HCT116 (cell line): ENCODE measurements around the gene C11orf98. TPM values are rescaled to one million over a fixed set of nuclear protein-coding genes. Genes with fewer than 3 reads are reported as not detected.

Experiments used
- ATAC-seq: fragments of 200-7000 bp; cut with Tn5 transposase; 2 replicates; pipeline ENCODE4 v1.9.1; 2020; ENCODE audit warnings: mild to moderate bottlenecking, moderate library complexity
- BruUV-seq: library from RNA; stranded (reverse); fragments of 400-500 nt; replicated peaks from 2 replicates; lab custom pipeline; 2021; lab: Mats Ljungman, UMichigan
- CTCF ChIA-PET: fragments of 300-600 bp; sonication (Branson Sonifier 250); formaldehyde crosslinking; loops from one replicate; lab custom pipeline; 2021; ENCODE audit warnings: antibody characterized with exemption; lab: Charles Lee
- POLR2A ChIA-PET: fragments of 300-600, 350-600 bp; sonication (Branson Sonifier 250); formaldehyde crosslinking; loops from one replicate; lab custom pipeline; 2021; ENCODE audit warnings: antibody characterized with exemption; lab: Charles Lee
- RAD21 ChIA-PET, 2 experiments: fragments of 300-600 bp; sonication (Branson Sonifier 250); formaldehyde crosslinking; loops; one replicate each; lab custom pipeline; 2023; ENCODE audit warnings: low total read pairs in 2 of 2; ENCODE audit not compliant: uncharacterized antibody in 2 of 2, unreplicated experiment in 2 of 2, low non-redundant PET in 1 of 2; lab: Charles Lee
- DNase-seq: peaks from one replicate; pipeline ENCODE4 v3.0.0-alpha.2; 2010; ENCODE audit warnings: low read depth, low spot score
- H2AFZ ChIP-seq: fragments of 200-600 bp; shearing (Covaris generic), sonication (generic); 2 replicates; pipeline ENCODE4 v1.6.1; 2017; ENCODE audit warnings: low read depth, mixed run types, mixed read lengths, antibody characterized with exemption, low read length; ENCODE audit not compliant: poor library complexity, severe bottlenecking
- H3K27ac ChIP-seq: 2 replicates; pipeline ENCODE4 v1.5.1; 2012; ENCODE audit warnings: low read depth, low read length
- H3K27me3 ChIP-seq: fragments of 200-600 bp; sonication (generic); 2 replicates; pipeline ENCODE4 v1.6.1; 2016; ENCODE audit warnings: mixed run types, low read length, mixed read lengths; ENCODE audit not compliant: insufficient read depth
- H3K36me3 ChIP-seq, 2 experiments: fragments of 200-500 bp in 1 of 2; fragments of 200-600 bp in 1 of 2; sonication (Bioruptor generic) in 1 of 2; sonication (generic) in 1 of 2; 2 replicates each; pipeline versions ENCODE4 v1.5.1 to v1.6.1; 2014 to 2016; ENCODE audit warnings: low read length in 2 of 2, inconsistent platforms in 1 of 2, mixed read lengths in 1 of 2, mixed run types in 1 of 2; ENCODE audit not compliant: insufficient read depth in 2 of 2, control insufficient read depth in 1 of 2
- H3K4me1 ChIP-seq, 2 experiments: fragments of 200-600 bp in 1 of 2; sonication (generic) in 1 of 2; 2 replicates each; pipeline versions ENCODE4 v1.5.1 to v1.6.1; 2012 to 2017; ENCODE audit warnings: low read length in 2 of 2, inconsistent platforms in 1 of 2, mild to moderate bottlenecking in 1 of 2, mixed read lengths in 1 of 2, mixed run types in 1 of 2, moderate library complexity in 1 of 2; ENCODE audit not compliant: insufficient read depth in 2 of 2, control insufficient read depth in 1 of 2
- H3K4me2 ChIP-seq: fragments of 200-600 bp; sonication (generic); 2 replicates; pipeline ENCODE4 v1.6.1; 2017; ENCODE audit warnings: mixed run types, low read length, mixed read lengths
- H3K4me3 ChIP-seq, 2 experiments: fragments of 200-600 bp in 1 of 2; sonication (generic) in 1 of 2; replicated peaks in 1 of 2; 2 replicates each; pipeline ENCODE4 v1.5.1; 2011 to 2016; ENCODE audit warnings: low read length in 2 of 2, control low read depth in 1 of 2, low read depth in 1 of 2, mild to moderate bottlenecking in 1 of 2, mixed read lengths in 1 of 2, mixed run types in 1 of 2
- H3K79me2 ChIP-seq: fragments of 200-600 bp; sonication (generic); 2 replicates; pipeline ENCODE4 v1.6.1; 2017; ENCODE audit warnings: mild to moderate bottlenecking, mixed run types, low read length, moderate library complexity, mixed read lengths; ENCODE audit not compliant: insufficient read depth
- H3K9ac ChIP-seq: fragments of 200-600 bp; sonication (generic); 2 replicates; pipeline ENCODE4 v1.6.1; 2016; ENCODE audit warnings: low read length, mixed read lengths
- H3K9me2 ChIP-seq: fragments of 200-600 bp; sonication (generic), shearing (Covaris generic); 2 replicates; pipeline ENCODE4 v1.6.1; 2017; ENCODE audit warnings: mixed run types, mild to moderate bottlenecking, moderate library complexity; ENCODE audit not compliant: insufficient read depth
- H3K9me3 ChIP-seq, 2 experiments: fragments of 200-500 bp in 1 of 2; fragments of 200-600 bp in 1 of 2; sonication (Bioruptor generic) in 1 of 2; sonication (generic) in 1 of 2; 2 replicates each; pipeline ENCODE4 v1.6.1; 2014 to 2017; ENCODE audit warnings: low read length in 2 of 2, mixed read lengths in 2 of 2, inconsistent platforms in 1 of 2, low read depth in 1 of 2, mild to moderate bottlenecking in 1 of 2, mixed run types in 1 of 2, moderate library complexity in 1 of 2; ENCODE audit not compliant: control insufficient read depth in 1 of 2, insufficient read depth in 1 of 2
- H4K20me1 ChIP-seq: fragments of 200-600 bp; sonication (generic), shearing (Covaris generic); 2 replicates; pipeline ENCODE4 v1.6.1; 2017; ENCODE audit warnings: mixed run types, mild to moderate bottlenecking, moderate library complexity; ENCODE audit not compliant: insufficient read depth
- CBX3 ChIP-seq: IDR thresholded peaks from 2 replicates; pipeline ENCODE4 v1.6.1; 2012; ENCODE audit warnings: low read depth
- EGR1 ChIP-seq: IDR thresholded peaks from 2 replicates; pipeline ENCODE4 v1.6.1; 2012; ENCODE audit warnings: low read depth
- EZH2 ChIP-seq: fragments of 200-600 bp; sonication (generic); IDR thresholded peaks from 2 replicates; pipeline ENCODE4 v1.6.1; 2017; ENCODE audit warnings: antibody characterized with exemption, mixed run types
- EZH2phosphoT487 ChIP-seq: fragments of 200-600 bp; IDR thresholded peaks from 2 replicates; pipeline ENCODE4 v1.6.1; 2018; ENCODE audit warnings: antibody characterized with exemption, borderline replicate concordance
- FOSL1 ChIP-seq: IDR thresholded peaks from 2 replicates; pipeline ENCODE4 v1.6.1; 2012; ENCODE audit warnings: low read depth
- JUND ChIP-seq: IDR thresholded peaks from 2 replicates; pipeline ENCODE4 v1.6.1; 2012
- MAX ChIP-seq: IDR thresholded peaks from 2 replicates; pipeline ENCODE4 v1.6.1; 2012
- POLR2A ChIP-seq: IDR thresholded peaks from 2 replicates; pipeline ENCODE4 v1.7.0; 2011; ENCODE audit warnings: borderline replicate concordance; ENCODE audit not compliant: insufficient read depth, insufficient read length; ENCODE audit errors: extremely low read depth
- RAD21 ChIP-seq: IDR thresholded peaks from 2 replicates; pipeline ENCODE4 v1.6.1; 2012; ENCODE audit warnings: low read depth, mild to moderate bottlenecking
- SIN3A ChIP-seq: IDR thresholded peaks from 2 replicates; pipeline ENCODE4 v1.6.1; 2012; ENCODE audit warnings: low read depth
- SP1 ChIP-seq: IDR thresholded peaks from 2 replicates; pipeline ENCODE4 v1.6.1; 2012; ENCODE audit warnings: low read depth
- SRF ChIP-seq: IDR thresholded peaks from 2 replicates; pipeline ENCODE4 v1.6.1; 2012; ENCODE audit warnings: low read depth
- YY1 ChIP-seq: IDR thresholded peaks from 2 replicates; pipeline ENCODE4 v1.6.1; 2011; ENCODE audit warnings: low read length, low read depth, moderate library complexity, mild to moderate bottlenecking; ENCODE audit not compliant: insufficient replicate concordance; ENCODE audit errors: extremely low read depth
- ZFX ChIP-seq: fragments of 450-650 bp; IDR thresholded peaks from 2 replicates; pipeline ENCODE4 v1.6.1; 2017
- ZNF274 ChIP-seq: fragments of 200-500 bp; sonication (Bioruptor generic); IDR thresholded peaks from 2 replicates; pipeline ENCODE4 v1.6.1; 2014; ENCODE audit warnings: mild to moderate bottlenecking, low read depth, low read length, inconsistent platforms
- intact Hi-C: fragments of 100-400 bp; cut with micrococcal nuclease; formaldehyde crosslinking; loops from 2 replicates; pipeline ENCODE4 v1.10.0; 2022
- total RNA-seq: library from RNA; stranded (reverse); gene quantifications from one replicate; pipeline ENCODE4 v1.2.1, GENCODE V29; 2021; ENCODE audit not compliant: unreplicated experiment

Gene C11orf98
- total RNA-seq, 1 experiment from 2014 or later, result 121 TPM

DNA sequence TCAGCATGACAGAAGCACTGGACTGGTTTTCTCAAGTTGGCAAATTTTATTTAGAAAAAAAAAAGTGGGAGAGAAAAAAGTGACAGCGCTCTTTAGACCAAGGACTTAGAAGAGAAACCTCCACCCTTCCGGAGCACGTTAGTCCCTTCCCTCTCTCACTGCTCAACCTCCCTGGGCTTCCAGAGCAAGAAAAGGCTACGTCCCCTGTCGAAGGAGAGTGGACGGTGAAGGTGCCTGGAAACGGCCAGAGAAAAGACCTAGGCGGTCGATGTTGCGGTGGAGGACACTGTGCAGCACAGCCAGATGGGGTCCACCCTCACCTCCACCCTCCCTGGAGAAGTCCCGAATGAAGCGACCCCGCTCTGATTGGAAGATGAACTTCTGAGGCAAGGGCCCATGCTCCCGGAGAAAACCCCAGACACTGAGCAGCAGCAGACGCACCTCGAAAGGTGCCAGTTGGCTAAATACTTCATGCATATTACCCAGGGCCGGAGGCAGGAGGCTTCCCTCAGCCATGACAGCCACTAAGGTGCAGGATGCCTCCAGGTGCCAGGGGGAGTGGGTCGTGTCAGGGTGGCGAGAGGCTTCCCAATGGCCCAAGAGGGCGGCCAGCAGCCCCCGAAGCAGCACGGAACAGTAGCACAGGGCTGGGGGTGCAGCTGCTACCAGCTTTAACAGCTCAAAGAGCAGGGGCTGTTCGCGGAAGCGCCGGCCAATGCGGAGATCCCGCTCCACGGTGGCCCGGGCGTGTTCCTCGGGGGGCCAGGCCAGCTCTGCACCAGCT is 18.0 kb downstream of the C11orf98 start:
- intact Hi-C loops, result loop anchor here (5.0 kb wide), 1 partner anchor 35 kb away; the partner anchor contains the start of genes EML3 and ROM1
- H3K79me2 ChIP-seq, result peaks cover 65% of the 10 kb centered on the region

DNA sequence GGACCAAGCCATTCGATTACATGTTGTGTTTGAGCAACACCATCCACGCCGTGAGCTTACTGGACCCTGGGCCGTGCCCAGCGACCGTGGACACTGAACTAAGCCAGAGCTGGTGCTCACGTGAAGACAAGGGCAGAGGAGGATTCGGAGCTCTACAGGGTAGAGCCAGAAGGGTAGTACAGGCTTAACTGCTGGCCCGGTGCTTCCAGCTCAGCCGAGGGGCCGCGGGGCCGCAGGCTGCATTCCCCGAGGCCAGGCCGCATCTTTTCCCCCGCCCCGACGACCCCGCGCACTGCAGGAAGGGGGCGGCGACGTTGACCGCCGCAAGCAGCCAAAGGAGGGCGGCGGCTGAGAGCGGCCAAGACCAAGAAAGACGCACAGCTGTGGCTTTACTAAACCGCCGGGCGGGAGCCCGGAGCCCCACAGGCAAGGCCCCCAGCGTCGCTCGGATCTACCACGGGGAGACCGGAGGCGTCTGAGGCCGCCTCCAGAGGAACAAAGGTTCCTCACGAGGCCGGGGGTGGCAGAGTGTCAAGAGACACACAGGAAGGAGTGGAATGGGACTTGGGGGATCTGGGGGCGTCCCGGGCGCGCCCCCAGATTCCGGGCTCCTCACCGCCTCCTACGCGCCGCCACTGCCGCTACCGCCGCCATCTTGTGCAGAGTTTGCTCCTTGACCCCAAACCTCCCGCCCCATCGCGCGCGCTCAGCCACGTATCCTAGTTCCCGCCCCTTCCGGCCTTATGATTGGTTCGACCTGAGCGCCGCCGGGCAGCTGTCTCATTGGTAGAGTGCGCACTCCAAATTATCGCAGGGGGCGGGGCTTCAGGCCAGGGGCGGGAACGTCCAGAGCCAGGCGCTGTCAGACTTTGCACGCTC is 18.8 kb downstream of the C11orf98 start, which contains the start of gene GANAB:
Gene GANAB (minus strand): TSS at position 668 of the 879 bp plus-strand sequence. CDS start 14 bp downstream, at position 654.
- peak; percentile 88 for DNase-seq
- Histone ChIP-seq H3K4me3 (peak within 1 kb of the TSS; percentile 96 to 100), H4K20me1 (no peaks in the 10 kb centered on the region), H3K79me2 (peaks cover 65% of the 10 kb centered on the region), H3K27ac (peak within 1 kb of the TSS; percentile 92), H3K36me3 (peaks cover 10 to 22% of the 10 kb centered on the region in 2 experiments; a peak in 3 of 4 replicates), H3K9me2 (no peaks in the 10 kb centered on the region), H3K27me3 (no peaks in the 10 kb centered on the region), H3K9me3 (no peaks in the 10 kb centered on the region), H3K4me2 (peak within 1 kb of the TSS; percentile 84), H3K9ac (peak within 1 kb of the TSS; percentile 99), H2AFZ (no peak within 1 kb of the TSS), H3K4me1 (peaks cover 5 to 20% of the 10 kb centered on the region in 2 experiments; a peak in 3 of 4 replicates)
- intact Hi-C loops, result loop anchor here (5.0 kb wide), 1 partner anchor 34 kb away; the partner anchor contains the start of genes EML3 and ROM1
- RAD21 ChIA-PET, result interaction anchor here in 1 of 2 experiments (0.6 kb wide), 1 partner anchor 248 kb away, joined by 3 read pairs; no protein-coding TSS in a partner anchor
- BruUV-seq, result TSS peak; percentile 54
- POLR2A ChIA-PET, result interaction anchor here (0.8 to 14.1 kb wide), 5 partner anchors 9 to 195 kb away, joined by 3 to 195 read pairs (median 5); partner anchors contain the start of genes B3GAT3, C11orf98 and CSKMT
- peak; percentile 97 for ATAC-seq
- CTCF ChIA-PET, result interaction anchor here (1.6 kb wide), 1 partner anchor 221 kb away, joined by 4 read pairs; no protein-coding TSS in a partner anchor
- TF ChIP-seq RAD21, result no peak
- no peak for TF ChIP-seq EZH2
- TF ChIP-seq SRF, result no peak; the same call in 1 of the 2 replicates
- TF ChIP-seq CBX3, result no peak
- TF ChIP-seq SP1, result peak; percentile 82
- TF ChIP-seq JUND, result peak; percentile 21; the same call in 1 of the 2 replicates
- TF ChIP-seq YY1, result peak; percentile 98
- TF ChIP-seq POLR2A, result peak; percentile 83
- TF ChIP-seq MAX, result peak; percentile 66
- TF ChIP-seq ZFX, result peak; percentile 95
- TF ChIP-seq SIN3A, result peak; percentile 84
- TF ChIP-seq EGR1, result peak; percentile 69

More for the DNA sequence above, 18.0 kb downstream of the C11orf98 start:
- no peak for TF ChIP-seq RAD21
- TF ChIP-seq FOSL1, result no peak; the same call in 1 of the 2 replicates
- no peak for TF ChIP-seq EZH2phosphoT487
- no peak for TF ChIP-seq ZNF274
- TF ChIP-seq SP1, result no peak
- no peak for TF ChIP-seq YY1
- no peak for TF ChIP-seq EZH2
- H3K4me3 ChIP-seq, result no peak overlapping the region
- H3K9me2 ChIP-seq, result no peaks in the 10 kb centered on the region
- no TSS peak for BruUV-seq
- H2AFZ ChIP-seq, result no peak overlapping the region
- H3K4me2 ChIP-seq, result peak overlapping the region; percentile 84
- DNase-seq (no peak), ATAC-seq (peak; percentile 21)
- H3K27ac ChIP-seq, result peak overlapping the region; percentile 41; the same call in 1 of the 2 replicates
- peaks cover 11 to 24% of the 10 kb centered on the region in 2 experiments for H3K4me1 ChIP-seq
- POLR2A ChIA-PET, result interaction anchor here (0.8 to 14.1 kb wide), 5 partner anchors 8 to 194 kb away, joined by 3 to 195 read pairs (median 5); partner anchors contain the start of genes B3GAT3, C11orf98 and CSKMT
- no peak overlapping the region for H3K9ac ChIP-seq
- H3K9me3 ChIP-seq, result no peaks in the 10 kb centered on the region
- RAD21 ChIA-PET, result interaction anchor here in 1 of 2 experiments (0.6 kb wide), 1 partner anchor 247 kb away, joined by 3 read pairs; no protein-coding TSS in a partner anchor
- CTCF ChIA-PET, result interaction anchor here (1.6 kb wide), 1 partner anchor 222 kb away, joined by 4 read pairs; no protein-coding TSS in a partner anchor
- H4K20me1 ChIP-seq, result no peaks in the 10 kb centered on the region
- peaks cover 10 to 22% of the 10 kb centered on the region in 2 experiments; a peak in 3 of 4 replicates for H3K36me3 ChIP-seq
- H3K27me3 ChIP-seq, result no peaks in the 10 kb centered on the region
